Neutrophil (primary cell): ENCODE results near the gene C1orf232.

Source experiments
- H3K27ac ChIP-seq: fragments of 200-600 bp; sonication (generic); 2 replicates; pipeline ENCODE4 v1.5.1; 2016; ENCODE audit warnings: mild to moderate bottlenecking, moderate library complexity
- H3K27me3 ChIP-seq: fragments of 200-600 bp; sonication (generic); 2 replicates; pipeline ENCODE4 v1.6.0; 2016; ENCODE audit warnings: mild to moderate bottlenecking
- H3K36me3 ChIP-seq: fragments of 200-600 bp; sonication (generic); 2 replicates; pipeline ENCODE4 v1.5.1; 2017
- H3K4me1 ChIP-seq, 2 experiments: fragments of 200-600 bp in 1 of 2; sonication (generic) in 1 of 2; 1 replicate in 1 of 2; 2 replicates in 1 of 2; pipeline versions ENCODE4 v1.5.1 to v1.6.1; 2013 to 2016; ENCODE audit warnings: low read depth in 1 of 2, low read length in 1 of 2, mild to moderate bottlenecking in 1 of 2, moderate library complexity in 1 of 2; ENCODE audit not compliant: control insufficient read depth in 1 of 2, insufficient read depth in 1 of 2
- H3K4me3 ChIP-seq, 2 experiments: fragments of 200-600 bp in 1 of 2; sonication (generic) in 1 of 2; 1 replicate in 1 of 2; 2 replicates in 1 of 2; pipeline ENCODE4 v1.5.1; 2013 to 2016; ENCODE audit warnings: low read depth in 1 of 2, low read length in 1 of 2, mild to moderate bottlenecking in 1 of 2, moderate library complexity in 1 of 2
- H3K9me3 ChIP-seq: fragments of 200-600 bp; sonication (generic); 2 replicates; pipeline ENCODE4 v1.5.1; 2016
- TF ChIP-seq, protein P1 (sequence below): fragments of 200-600 bp; sonication (generic); IDR thresholded peaks from 2 replicates; pipeline ENCODE4 v1.5.1; 2016; ENCODE audit warnings: antibody characterized with exemption

The C1orf232 gene

GRCh38 chr1:26164036-26164860, 4.5 kb downstream of the C1orf232 start:
- H3K4me3 ChIP-seq: peak overlapping the region; percentile 33 to 54
- peaks cover 11 to 25% of the 10 kb centered on the region in 2 experiments for H3K4me1 ChIP-seq
- no peak overlapping the region for H3K27ac ChIP-seq
- H3K36me3 ChIP-seq: no peaks in the 10 kb centered on the region
- TF ChIP-seq, protein P1, sequence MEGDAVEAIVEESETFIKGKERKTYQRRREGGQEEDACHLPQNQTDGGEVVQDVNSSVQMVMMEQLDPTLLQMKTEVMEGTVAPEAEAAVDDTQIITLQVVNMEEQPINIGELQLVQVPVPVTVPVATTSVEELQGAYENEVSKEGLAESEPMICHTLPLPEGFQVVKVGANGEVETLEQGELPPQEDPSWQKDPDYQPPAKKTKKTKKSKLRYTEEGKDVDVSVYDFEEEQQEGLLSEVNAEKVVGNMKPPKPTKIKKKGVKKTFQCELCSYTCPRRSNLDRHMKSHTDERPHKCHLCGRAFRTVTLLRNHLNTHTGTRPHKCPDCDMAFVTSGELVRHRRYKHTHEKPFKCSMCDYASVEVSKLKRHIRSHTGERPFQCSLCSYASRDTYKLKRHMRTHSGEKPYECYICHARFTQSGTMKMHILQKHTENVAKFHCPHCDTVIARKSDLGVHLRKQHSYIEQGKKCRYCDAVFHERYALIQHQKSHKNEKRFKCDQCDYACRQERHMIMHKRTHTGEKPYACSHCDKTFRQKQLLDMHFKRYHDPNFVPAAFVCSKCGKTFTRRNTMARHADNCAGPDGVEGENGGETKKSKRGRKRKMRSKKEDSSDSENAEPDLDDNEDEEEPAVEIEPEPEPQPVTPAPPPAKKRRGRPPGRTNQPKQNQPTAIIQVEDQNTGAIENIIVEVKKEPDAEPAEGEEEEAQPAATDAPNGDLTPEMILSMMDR: peak; percentile 69
- no peaks in the 10 kb centered on the region for H3K9me3 ChIP-seq
- H3K27me3 ChIP-seq: peaks cover 76% of the 10 kb centered on the region

DNA sequence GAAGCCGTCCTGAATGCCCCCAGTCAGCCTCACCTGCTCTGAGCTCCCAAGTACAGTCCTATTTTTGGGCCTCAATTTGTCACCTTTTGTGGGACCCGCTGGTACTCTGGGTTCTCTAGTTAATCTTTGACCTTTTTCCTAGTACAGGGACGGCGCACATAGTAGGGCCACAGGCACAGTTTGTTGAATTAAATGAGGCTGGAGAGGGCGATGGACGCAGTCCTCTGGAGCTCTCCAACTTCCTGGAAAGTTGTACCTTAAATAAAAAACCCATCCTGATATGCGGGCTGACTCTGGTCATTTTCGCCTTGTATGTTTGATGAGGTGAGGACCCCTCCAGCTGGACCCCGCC, 5.1 kb downstream of the C1orf232 start:
- peak overlapping the region in 1 of 2 experiments; percentile 54 for H3K4me3 ChIP-seq
- H3K36me3 ChIP-seq: no peaks in the 10 kb centered on the region
- H3K27ac ChIP-seq: no peak overlapping the region
- peaks cover 82% of the 10 kb centered on the region for H3K27me3 ChIP-seq
- H3K4me1 ChIP-seq: peaks cover 11 to 25% of the 10 kb centered on the region in 2 experiments
- TF ChIP-seq, protein P1: no peak
- no peaks in the 10 kb centered on the region for H3K9me3 ChIP-seq

GRCh38 chr1:26162220-26162709, 6.5 kb downstream of the C1orf232 start:
- TF ChIP-seq, protein P1: no peak
- H3K36me3 ChIP-seq: no peaks in the 10 kb centered on the region
- H3K4me3 ChIP-seq: peak overlapping the region; percentile 33 to 56
- H3K9me3 ChIP-seq: no peaks in the 10 kb centered on the region
- peaks cover 11 to 25% of the 10 kb centered on the region in 2 experiments for H3K4me1 ChIP-seq
- H3K27me3 ChIP-seq: peaks cover 96% of the 10 kb centered on the region
- H3K27ac ChIP-seq: no peak overlapping the region

- Histone ChIP-seq H3K9me3 (no peaks in the 10 kb centered on the region), H3K4me3 (peak overlapping the region; percentile 33 to 56), H3K4me1 (peaks cover 11 to 25% of the 10 kb centered on the region in 2 experiments), H3K36me3 (no peaks in the 10 kb centered on the region), H3K27ac (no peak overlapping the region), H3K27me3 (peaks cover 99% of the 10 kb centered on the region)
- TF ChIP-seq, protein P1: no peak
These were observed 7.1 kb downstream of the C1orf232 start for GRCh38 chr1:26161415-26162219.

- Histone ChIP-seq H3K4me1 (peaks cover 11 to 25% of the 10 kb centered on the region in 2 experiments), H3K27me3 (peaks cover 99% of the 10 kb centered on the region), H3K9me3 (no peaks in the 10 kb centered on the region), H3K27ac (no peak overlapping the region), H3K36me3 (no peaks in the 10 kb centered on the region), H3K4me3 (peak overlapping the region in 1 of 2 experiments; percentile 56)
- TF ChIP-seq, protein P1: no peak
These were observed 8.0 kb downstream of the C1orf232 start for GRCh38 chr1:26160527-26161414.
